ENCODE data around the gene P4HA1. TPM values are rescaled to one million over a fixed set of nuclear protein-coding genes. Genes with fewer than 3 reads are reported as not detected.
"Not testable (repeated sequence)": the region's sequence is repeated elsewhere in the genome, so short reads cannot be mapped to it uniquely, and the experiment has no call there.

Gene P4HA1
- total RNA-seq, 1 donor, result 26.6 TPM

- no peaks in the 10 kb centered on the region for H3K9me3 ChIP-seq (ENCODE audit: low read depth, low read length)
- H3K4me3 ChIP-seq (ENCODE audit: low read length), result no peak overlapping the region
- H3K4me1 ChIP-seq (ENCODE audit: insufficient read depth, low read length), result no peaks in the 10 kb centered on the region
- H3K27me3 ChIP-seq (ENCODE audit: insufficient read depth, low read length), result no peaks in the 10 kb centered on the region
These were observed 57.0 kb downstream of the P4HA1 start for GRCh38 chr10:73039635-73040034.

DNA sequence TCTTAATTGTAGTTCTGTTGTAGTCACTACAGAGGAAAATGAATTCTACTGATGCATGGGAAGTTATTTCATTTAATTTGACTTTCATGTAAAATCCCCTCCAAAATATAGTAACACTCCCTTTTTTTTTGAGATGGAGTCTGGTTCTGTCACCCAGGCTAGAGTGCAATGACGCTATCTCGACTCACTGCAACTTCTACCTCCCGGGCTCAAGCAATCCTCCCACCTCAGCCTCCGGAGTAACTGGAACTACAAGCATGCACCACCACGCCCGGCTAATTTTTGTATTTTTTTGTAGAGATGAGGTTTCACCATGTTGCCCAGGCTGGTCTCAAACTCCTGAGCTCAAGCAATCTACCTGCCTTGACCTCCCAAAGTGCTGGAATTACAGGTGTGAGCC, 60.4 kb downstream of the P4HA1 start:
- H3K4me1 ChIP-seq (ENCODE audit: insufficient read depth, low read length); H3K4me3 ChIP-seq (ENCODE audit: low read length); H3K9me3 ChIP-seq (ENCODE audit: low read depth, low read length); H3K27me3 ChIP-seq (ENCODE audit: insufficient read depth, low read length): not testable (repeated sequence)

GRCh38 chr10:73032536-73032935, 64.1 kb downstream of the P4HA1 start:
- H3K27me3 ChIP-seq (ENCODE audit: insufficient read depth, low read length), result no peaks in the 10 kb centered on the region
- H3K4me1 ChIP-seq (ENCODE audit: insufficient read depth, low read length), result no peaks in the 10 kb centered on the region

GRCh38 chr10:73026623-73027022, 70.0 kb downstream of the P4HA1 start:
- not testable (repeated sequence) for H3K4me1 ChIP-seq (ENCODE audit: insufficient read depth, low read length); H3K4me3 ChIP-seq (ENCODE audit: low read length)

More at GRCh38 chr10:73032536-73032935, 64.1 kb downstream of the P4HA1 start:
- no peaks in the 10 kb centered on the region for H3K9me3 ChIP-seq (ENCODE audit: low read depth, low read length)
- no peak overlapping the region for H3K4me3 ChIP-seq (ENCODE audit: low read length)

GRCh38 chr10:73023455-73024070, 73.1 kb downstream of the P4HA1 start:
- not testable (repeated sequence) for H3K4me1 ChIP-seq (ENCODE audit: insufficient read depth, low read length); H3K9me3 ChIP-seq (ENCODE audit: low read depth, low read length); H3K27me3 ChIP-seq (ENCODE audit: insufficient read depth, low read length); H3K4me3 ChIP-seq (ENCODE audit: low read length)

More at GRCh38 chr10:73026623-73027022, 70.0 kb downstream of the P4HA1 start:
- H3K9me3 ChIP-seq (ENCODE audit: low read depth, low read length); H3K27me3 ChIP-seq (ENCODE audit: insufficient read depth, low read length): not testable (repeated sequence)

GRCh38 chr10:73022961-73023360, 73.7 kb downstream of the P4HA1 start:
- H3K4me1 ChIP-seq (ENCODE audit: insufficient read depth, low read length); H3K4me3 ChIP-seq (ENCODE audit: low read length); H3K27me3 ChIP-seq (ENCODE audit: insufficient read depth, low read length); H3K9me3 ChIP-seq (ENCODE audit: low read depth, low read length): not testable (repeated sequence)

GRCh38 chr10:73021538-73022164, 75.0 kb downstream of the P4HA1 start:
- not testable (repeated sequence) for H3K27me3 ChIP-seq (ENCODE audit: insufficient read depth, low read length); H3K4me1 ChIP-seq (ENCODE audit: insufficient read depth, low read length); H3K9me3 ChIP-seq (ENCODE audit: low read depth, low read length); H3K4me3 ChIP-seq (ENCODE audit: low read length)

GRCh38 chr10:73021050-73021449, 75.6 kb downstream of the P4HA1 start:
- Histone ChIP-seq H3K4me3 (ENCODE audit: low read length) (no peak overlapping the region), H3K9me3 (ENCODE audit: low read depth, low read length) (no peaks in the 10 kb centered on the region), H3K4me1 (ENCODE audit: insufficient read depth, low read length) (no peaks in the 10 kb centered on the region), H3K27me3 (ENCODE audit: insufficient read depth, low read length) (no peaks in the 10 kb centered on the region)

GRCh38 chr10:73019100-73019499, 77.6 kb downstream of the P4HA1 start:
- Histone ChIP-seq H3K4me1 (ENCODE audit: insufficient read depth, low read length) (no peaks in the 10 kb centered on the region), H3K4me3 (ENCODE audit: low read length) (no peak overlapping the region), H3K27me3 (ENCODE audit: insufficient read depth, low read length) (no peaks in the 10 kb centered on the region), H3K9me3 (ENCODE audit: low read depth, low read length) (no peaks in the 10 kb centered on the region)

GRCh38 chr10:73018632-73019031, 78.0 kb downstream of the P4HA1 start:
- Histone ChIP-seq H3K4me1 (ENCODE audit: insufficient read depth, low read length) (no peaks in the 10 kb centered on the region), H3K9me3 (ENCODE audit: low read depth, low read length) (no peaks in the 10 kb centered on the region), H3K27me3 (ENCODE audit: insufficient read depth, low read length) (no peaks in the 10 kb centered on the region), H3K4me3 (ENCODE audit: low read length) (no peak overlapping the region)

DNA sequence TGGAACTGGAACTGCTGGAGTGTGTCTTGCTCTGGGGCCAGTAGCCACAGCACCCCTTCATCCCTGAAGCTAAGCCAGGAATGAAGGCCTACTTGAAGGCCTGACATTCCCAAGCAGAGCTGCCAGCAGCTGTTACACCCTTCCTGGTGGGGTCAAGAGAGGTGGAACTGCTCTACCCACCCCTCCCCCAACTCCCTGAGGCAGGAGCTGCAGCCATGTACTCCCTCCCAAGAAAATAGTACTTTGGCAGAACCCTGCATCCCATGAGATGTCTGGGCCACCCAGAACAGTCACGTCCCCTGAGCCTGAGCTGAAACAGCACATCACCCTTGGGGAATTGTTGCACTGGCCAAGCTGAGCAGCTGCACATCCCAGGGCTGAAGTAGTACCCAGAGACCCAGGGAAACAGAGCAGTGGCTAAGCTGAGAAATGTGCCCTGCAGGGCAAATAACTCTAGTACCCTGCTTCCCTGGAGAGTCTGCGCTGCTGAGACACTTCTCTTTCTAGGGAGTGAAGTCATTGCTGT, 78.6 kb downstream of the P4HA1 start:
- no peaks in the 10 kb centered on the region for H3K9me3 ChIP-seq (ENCODE audit: low read depth, low read length)
- no peak overlapping the region for H3K4me3 ChIP-seq (ENCODE audit: low read length)
- no peaks in the 10 kb centered on the region for H3K27me3 ChIP-seq (ENCODE audit: insufficient read depth, low read length)
- no peaks in the 10 kb centered on the region for H3K4me1 ChIP-seq (ENCODE audit: insufficient read depth, low read length)

DNA sequence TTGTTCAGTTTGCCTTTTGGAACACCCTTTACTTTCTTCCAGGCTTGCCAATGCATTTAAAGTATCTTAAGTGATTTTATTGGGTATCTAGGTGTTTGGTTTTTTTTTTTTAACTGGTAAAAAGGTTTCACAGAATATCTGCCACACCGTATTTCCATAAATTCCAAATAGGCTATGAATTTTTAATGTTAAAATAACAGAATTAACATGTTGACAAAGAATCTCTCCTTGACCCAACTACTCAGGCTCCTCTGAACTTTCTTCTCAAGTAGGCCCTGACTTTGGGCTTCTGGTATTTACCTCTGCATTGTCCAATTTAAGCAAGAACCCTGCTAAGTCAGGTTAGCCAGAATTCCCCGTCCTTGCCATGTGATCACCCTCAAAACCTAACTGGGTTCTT, 80.9 kb downstream of the P4HA1 start:
- H3K9me3 ChIP-seq (ENCODE audit: low read depth, low read length), result no peaks in the 10 kb centered on the region
- no peak overlapping the region for H3K4me3 ChIP-seq (ENCODE audit: low read length)
- no peaks in the 10 kb centered on the region for H3K27me3 ChIP-seq (ENCODE audit: insufficient read depth, low read length)
- no peaks in the 10 kb centered on the region for H3K4me1 ChIP-seq (ENCODE audit: insufficient read depth, low read length)

GRCh38 chr10:73003822-73004221, 92.8 kb downstream of the P4HA1 start:
- Histone ChIP-seq H3K9me3 (ENCODE audit: low read depth, low read length) (no peaks in the 10 kb centered on the region), H3K27me3 (ENCODE audit: insufficient read depth, low read length) (no peaks in the 10 kb centered on the region), H3K4me3 (ENCODE audit: low read length) (no peak overlapping the region), H3K4me1 (ENCODE audit: insufficient read depth, low read length) (no peaks in the 10 kb centered on the region)

GRCh38 chr10:73000973-73001372, 95.7 kb downstream of the P4HA1 start:
- Histone ChIP-seq H3K4me1 (ENCODE audit: insufficient read depth, low read length) (no peaks in the 10 kb centered on the region), H3K9me3 (ENCODE audit: low read depth, low read length) (no peaks in the 10 kb centered on the region), H3K4me3 (ENCODE audit: low read length) (no peak overlapping the region), H3K27me3 (ENCODE audit: insufficient read depth, low read length) (no peaks in the 10 kb centered on the region)

GRCh38 chr10:72997099-72997498, 99.6 kb downstream of the P4HA1 start:
- Histone ChIP-seq H3K9me3 (ENCODE audit: low read depth, low read length) (no peaks in the 10 kb centered on the region), H3K4me1 (ENCODE audit: insufficient read depth, low read length) (no peaks in the 10 kb centered on the region), H3K27me3 (ENCODE audit: insufficient read depth, low read length) (no peaks in the 10 kb centered on the region), H3K4me3 (ENCODE audit: low read length) (no peak overlapping the region)

DNA sequence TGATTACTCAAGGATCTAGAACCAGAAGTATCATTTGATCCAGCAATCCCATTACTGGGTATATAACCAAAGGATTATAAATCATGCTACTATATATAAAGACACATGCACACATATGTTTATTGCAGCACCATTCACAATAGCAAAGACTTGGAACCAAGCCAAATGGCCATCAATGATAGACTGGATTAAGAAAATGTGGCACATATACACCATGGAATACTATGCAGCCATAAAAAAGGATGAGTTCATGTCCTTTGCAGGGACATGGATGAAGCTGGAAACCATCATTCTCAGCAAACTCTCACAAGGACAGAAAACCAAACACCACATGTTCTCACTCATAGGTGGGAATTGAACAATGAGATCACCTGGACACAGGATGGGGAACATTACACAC, 101.2 kb downstream of the P4HA1 start:
- not testable (repeated sequence) for H3K27me3 ChIP-seq (ENCODE audit: insufficient read depth, low read length); H3K9me3 ChIP-seq (ENCODE audit: low read depth, low read length); H3K4me3 ChIP-seq (ENCODE audit: low read length); H3K4me1 ChIP-seq (ENCODE audit: insufficient read depth, low read length)
